ENCODE results near the gene ARHGAP31. TPM values are rescaled to one million over a fixed set of nuclear protein-coding genes. Genes with fewer than 3 reads are reported as not detected.
"Not testable (repeated sequence)": the region's sequence is repeated elsewhere in the genome, so short reads cannot be mapped to it uniquely, and the experiment has no call there.

Gene ARHGAP31
- total and polyA plus RNA-seq, 4 donors = 0.99 to 4.6 (median 2.6) TPM

DNA sequence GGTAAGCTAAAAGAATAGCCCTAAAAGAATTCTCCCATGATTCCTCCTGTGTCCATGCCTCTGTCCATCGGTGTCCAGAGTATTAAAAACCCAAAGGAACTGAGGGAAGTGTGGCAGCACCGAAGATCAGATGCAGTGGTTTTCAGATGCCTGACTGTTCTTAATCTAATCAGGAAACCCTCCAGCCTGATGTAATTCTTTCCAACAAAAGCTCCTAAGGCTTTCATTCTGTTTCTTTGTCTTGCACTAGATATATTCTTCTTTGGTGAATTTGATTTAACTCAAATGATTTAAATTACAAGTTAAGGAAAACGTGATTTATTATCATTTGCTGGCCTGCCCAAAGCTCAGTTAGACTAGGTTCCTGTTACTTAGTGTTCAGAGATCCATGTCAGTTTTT, 71.2 kb downstream of the ARHGAP31 start (continued):
- no peak for TF ChIP-seq YY1 (IDR thresholded peaks at IDR 0.05)
- TF ChIP-seq FOXA1 (IDR thresholded peaks at IDR 0.05) = no peak

DNA sequence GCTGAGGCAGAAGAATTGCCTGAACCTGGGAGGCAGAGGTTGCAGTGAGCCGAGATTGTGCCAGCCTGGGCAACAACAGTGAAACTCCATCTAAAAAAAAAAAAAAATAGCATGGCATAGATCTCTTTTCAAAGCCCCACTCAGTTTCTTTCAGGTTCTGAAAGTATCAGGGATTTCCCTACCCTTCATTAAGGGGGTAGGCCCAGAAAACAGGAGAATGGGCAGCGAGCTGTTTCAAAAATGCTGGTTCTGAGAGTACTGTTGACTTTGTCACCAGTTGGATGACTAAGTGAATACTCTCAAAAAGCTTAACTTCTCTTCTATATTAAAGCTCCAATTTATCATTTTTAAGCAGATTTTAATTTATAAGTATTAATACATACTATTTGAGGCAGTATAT, 72.8 kb downstream of the ARHGAP31 start:
- no peak overlapping the region for H3K9ac ChIP-seq (ENCODE audit: low read depth in 1 of 2, low read length in 2 of 2)
- peaks cover 0 to 3% (median 0%) of the 10 kb centered on the region in 4 donors for H3K36me3 ChIP-seq (ENCODE audit: control insufficient read depth in 4 of 4, insufficient read depth in 3 of 4, low read depth in 1 of 4, low read length in 3 of 4)
- H3K4me3 ChIP-seq (ENCODE audit: low read depth in 1 of 3, low read length in 3 of 3) = no peak overlapping the region
- no peaks in the 10 kb centered on the region for H3K4me1 ChIP-seq (ENCODE audit: control insufficient read depth in 4 of 4, insufficient read depth in 4 of 4, low read length in 3 of 4)
- TF ChIP-seq RXRA (IDR thresholded peaks at IDR 0.05) (no peak), HNF4A (conservative IDR thresholded peaks at IDR 0.05) (no peak), SP1 (IDR thresholded peaks at IDR 0.05) (no peak), YY1 (IDR thresholded peaks at IDR 0.05) (no peak), TAF1 (conservative IDR thresholded peaks at IDR 0.05) (no peak), HNF4G (IDR thresholded peaks at IDR 0.05) (no peak)
- WGBS = 95% methylated on average over 2 of the region's 2 CpGs
- no peaks in the 10 kb centered on the region for H3K27me3 ChIP-seq (ENCODE audit: control insufficient read depth in 4 of 4, insufficient read depth in 4 of 4, low read length in 3 of 4)
- DNase-seq (ENCODE audit: low spot score) = no peak
- no peaks in the 10 kb centered on the region for H3K9me3 ChIP-seq (ENCODE audit: control insufficient read depth in 4 of 4, low read length in 3 of 4)
- H3K27ac ChIP-seq (ENCODE audit: low read depth in 1 of 2, low read length in 2 of 2) = no peak overlapping the region

DNA sequence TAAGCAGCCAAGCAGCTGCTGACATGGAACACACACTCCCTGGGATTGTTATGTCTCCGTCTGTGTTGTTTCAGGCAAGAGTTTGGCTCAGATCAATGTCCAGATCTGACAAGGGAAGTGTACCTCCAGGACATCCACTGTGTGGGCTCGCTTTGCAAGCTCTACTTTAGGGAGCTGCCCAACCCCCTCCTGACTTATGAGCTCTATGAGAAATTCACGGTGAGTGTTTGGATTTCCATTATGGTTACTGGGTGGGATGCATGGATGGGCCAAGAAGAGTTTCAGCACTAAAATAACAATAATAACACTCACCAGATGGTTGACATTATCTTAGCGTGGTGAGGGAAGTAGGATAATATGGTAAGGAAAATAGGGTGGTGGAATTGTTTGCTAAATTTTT, 74.1 kb downstream of the ARHGAP31 start:
- no peak for TF ChIP-seq CTCF (IDR thresholded peaks at IDR 0.05; ENCODE audit: low read depth, low read length, missing input control)
- no peak for TF ChIP-seq RAD21 (IDR thresholded peaks at IDR 0.05)
- no peak for TF ChIP-seq YY1 (IDR thresholded peaks at IDR 0.05)
- TF ChIP-seq ZBTB33 (IDR thresholded peaks at IDR 0.05) = no peak
- no peak for TF ChIP-seq RXRA (IDR thresholded peaks at IDR 0.05)
- no peak for TF ChIP-seq FOXA1 (IDR thresholded peaks at IDR 0.05)
- TF ChIP-seq HNF4A (conservative IDR thresholded peaks at IDR 0.05) = no peak
- TF ChIP-seq HNF4G (IDR thresholded peaks at IDR 0.05) = no peak
- no peak for TF ChIP-seq NR2F2 (IDR thresholded peaks at IDR 0.05)
- no peak for TF ChIP-seq TAF1 (conservative IDR thresholded peaks at IDR 0.05)
- TF ChIP-seq SP1 (IDR thresholded peaks at IDR 0.05) = no peak
- TF ChIP-seq GABPA (IDR thresholded peaks at IDR 0.05 in 1 of 2, conservative IDR thresholded peaks at IDR 0.05 in 1 of 2) = no peak
- TF ChIP-seq, protein P1, sequence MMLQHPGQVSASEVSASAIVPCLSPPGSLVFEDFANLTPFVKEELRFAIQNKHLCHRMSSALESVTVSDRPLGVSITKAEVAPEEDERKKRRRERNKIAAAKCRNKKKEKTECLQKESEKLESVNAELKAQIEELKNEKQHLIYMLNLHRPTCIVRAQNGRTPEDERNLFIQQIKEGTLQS (IDR thresholded peaks at IDR 0.05) = no peak
- TF ChIP-seq FOXA2 (IDR thresholded peaks at IDR 0.05) = no peak
- TF ChIP-seq, protein P2, sequence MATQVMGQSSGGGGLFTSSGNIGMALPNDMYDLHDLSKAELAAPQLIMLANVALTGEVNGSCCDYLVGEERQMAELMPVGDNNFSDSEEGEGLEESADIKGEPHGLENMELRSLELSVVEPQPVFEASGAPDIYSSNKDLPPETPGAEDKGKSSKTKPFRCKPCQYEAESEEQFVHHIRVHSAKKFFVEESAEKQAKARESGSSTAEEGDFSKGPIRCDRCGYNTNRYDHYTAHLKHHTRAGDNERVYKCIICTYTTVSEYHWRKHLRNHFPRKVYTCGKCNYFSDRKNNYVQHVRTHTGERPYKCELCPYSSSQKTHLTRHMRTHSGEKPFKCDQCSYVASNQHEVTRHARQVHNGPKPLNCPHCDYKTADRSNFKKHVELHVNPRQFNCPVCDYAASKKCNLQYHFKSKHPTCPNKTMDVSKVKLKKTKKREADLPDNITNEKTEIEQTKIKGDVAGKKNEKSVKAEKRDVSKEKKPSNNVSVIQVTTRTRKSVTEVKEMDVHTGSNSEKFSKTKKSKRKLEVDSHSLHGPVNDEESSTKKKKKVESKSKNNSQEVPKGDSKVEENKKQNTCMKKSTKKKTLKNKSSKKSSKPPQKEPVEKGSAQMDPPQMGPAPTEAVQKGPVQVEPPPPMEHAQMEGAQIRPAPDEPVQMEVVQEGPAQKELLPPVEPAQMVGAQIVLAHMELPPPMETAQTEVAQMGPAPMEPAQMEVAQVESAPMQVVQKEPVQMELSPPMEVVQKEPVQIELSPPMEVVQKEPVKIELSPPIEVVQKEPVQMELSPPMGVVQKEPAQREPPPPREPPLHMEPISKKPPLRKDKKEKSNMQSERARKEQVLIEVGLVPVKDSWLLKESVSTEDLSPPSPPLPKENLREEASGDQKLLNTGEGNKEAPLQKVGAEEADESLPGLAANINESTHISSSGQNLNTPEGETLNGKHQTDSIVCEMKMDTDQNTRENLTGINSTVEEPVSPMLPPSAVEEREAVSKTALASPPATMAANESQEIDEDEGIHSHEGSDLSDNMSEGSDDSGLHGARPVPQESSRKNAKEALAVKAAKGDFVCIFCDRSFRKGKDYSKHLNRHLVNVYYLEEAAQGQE (IDR thresholded peaks at IDR 0.05) = no peak
- TF ChIP-seq EGR1 (IDR thresholded peaks at IDR 0.05; ENCODE audit: low read depth in 2 of 2) = no peak
- TF ChIP-seq MAX (IDR thresholded peaks at IDR 0.05) = no peak
- TF ChIP-seq JUND (IDR thresholded peaks at IDR 0.05) = no peak
- Histone ChIP-seq H3K4me3 (ENCODE audit: low read depth in 1 of 3, low read length in 3 of 3) (no peak overlapping the region), H3K9me3 (ENCODE audit: control insufficient read depth in 4 of 4, low read length in 3 of 4) (no peaks in the 10 kb centered on the region), H3K27me3 (ENCODE audit: control insufficient read depth in 4 of 4, insufficient read depth in 4 of 4, low read length in 3 of 4) (no peaks in the 10 kb centered on the region), H3K36me3 (ENCODE audit: control insufficient read depth in 4 of 4, insufficient read depth in 3 of 4, low read depth in 1 of 4, low read length in 3 of 4) (peaks cover 0 to 3% (median 0%) of the 10 kb centered on the region in 4 donors), H3K4me1 (ENCODE audit: control insufficient read depth in 4 of 4, insufficient read depth in 4 of 4, low read length in 3 of 4) (no peaks in the 10 kb centered on the region), H3K9ac (ENCODE audit: low read depth in 1 of 2, low read length in 2 of 2) (no peak overlapping the region), H3K27ac (ENCODE audit: low read depth in 1 of 2, low read length in 2 of 2) (no peak overlapping the region)
- WGBS = 85% methylated on average over 4 of the region's 4 CpGs
- no peak for DNase-seq (ENCODE audit: low spot score)

GRCh38 chr3:119371786-119372185, 77.6 kb downstream of the ARHGAP31 start:
- H3K27me3 ChIP-seq (ENCODE audit: control insufficient read depth in 4 of 4, insufficient read depth in 4 of 4, low read length in 3 of 4); H3K4me1 ChIP-seq (ENCODE audit: control insufficient read depth in 4 of 4, insufficient read depth in 4 of 4, low read length in 3 of 4); H3K9ac ChIP-seq (ENCODE audit: low read depth in 1 of 2, low read length in 2 of 2); DNase-seq (ENCODE audit: low spot score); H3K4me3 ChIP-seq (ENCODE audit: low read depth in 1 of 3, low read length in 3 of 3); H3K9me3 ChIP-seq (ENCODE audit: control insufficient read depth in 4 of 4, low read length in 3 of 4); H3K36me3 ChIP-seq (ENCODE audit: control insufficient read depth in 4 of 4, insufficient read depth in 3 of 4, low read depth in 1 of 4, low read length in 3 of 4); H3K27ac ChIP-seq (ENCODE audit: low read depth in 1 of 2, low read length in 2 of 2): not testable (repeated sequence)
- 95% methylated on average over 6 of the region's 6 CpGs for WGBS
